Stimulated activated CD4-positive, alpha-beta T cell treated with anti-CD3 and anti-CD28 coated beads, Interleukin-1b, Interleukin-23, amount 100 ng/mL, for 48 hours (primary cell): Measurements from ENCODE around the gene NEB.

ENCODE experiments used
- DNase-seq: peaks from one replicate; pipeline ENCODE4 v3.0.0-alpha.2; 2020

Gene NEB, protein sequence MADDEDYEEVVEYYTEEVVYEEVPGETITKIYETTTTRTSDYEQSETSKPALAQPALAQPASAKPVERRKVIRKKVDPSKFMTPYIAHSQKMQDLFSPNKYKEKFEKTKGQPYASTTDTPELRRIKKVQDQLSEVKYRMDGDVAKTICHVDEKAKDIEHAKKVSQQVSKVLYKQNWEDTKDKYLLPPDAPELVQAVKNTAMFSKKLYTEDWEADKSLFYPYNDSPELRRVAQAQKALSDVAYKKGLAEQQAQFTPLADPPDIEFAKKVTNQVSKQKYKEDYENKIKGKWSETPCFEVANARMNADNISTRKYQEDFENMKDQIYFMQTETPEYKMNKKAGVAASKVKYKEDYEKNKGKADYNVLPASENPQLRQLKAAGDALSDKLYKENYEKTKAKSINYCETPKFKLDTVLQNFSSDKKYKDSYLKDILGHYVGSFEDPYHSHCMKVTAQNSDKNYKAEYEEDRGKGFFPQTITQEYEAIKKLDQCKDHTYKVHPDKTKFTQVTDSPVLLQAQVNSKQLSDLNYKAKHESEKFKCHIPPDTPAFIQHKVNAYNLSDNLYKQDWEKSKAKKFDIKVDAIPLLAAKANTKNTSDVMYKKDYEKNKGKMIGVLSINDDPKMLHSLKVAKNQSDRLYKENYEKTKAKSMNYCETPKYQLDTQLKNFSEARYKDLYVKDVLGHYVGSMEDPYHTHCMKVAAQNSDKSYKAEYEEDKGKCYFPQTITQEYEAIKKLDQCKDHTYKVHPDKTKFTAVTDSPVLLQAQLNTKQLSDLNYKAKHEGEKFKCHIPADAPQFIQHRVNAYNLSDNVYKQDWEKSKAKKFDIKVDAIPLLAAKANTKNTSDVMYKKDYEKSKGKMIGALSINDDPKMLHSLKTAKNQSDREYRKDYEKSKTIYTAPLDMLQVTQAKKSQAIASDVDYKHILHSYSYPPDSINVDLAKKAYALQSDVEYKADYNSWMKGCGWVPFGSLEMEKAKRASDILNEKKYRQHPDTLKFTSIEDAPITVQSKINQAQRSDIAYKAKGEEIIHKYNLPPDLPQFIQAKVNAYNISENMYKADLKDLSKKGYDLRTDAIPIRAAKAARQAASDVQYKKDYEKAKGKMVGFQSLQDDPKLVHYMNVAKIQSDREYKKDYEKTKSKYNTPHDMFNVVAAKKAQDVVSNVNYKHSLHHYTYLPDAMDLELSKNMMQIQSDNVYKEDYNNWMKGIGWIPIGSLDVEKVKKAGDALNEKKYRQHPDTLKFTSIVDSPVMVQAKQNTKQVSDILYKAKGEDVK (N-terminal part only)

DNA sequence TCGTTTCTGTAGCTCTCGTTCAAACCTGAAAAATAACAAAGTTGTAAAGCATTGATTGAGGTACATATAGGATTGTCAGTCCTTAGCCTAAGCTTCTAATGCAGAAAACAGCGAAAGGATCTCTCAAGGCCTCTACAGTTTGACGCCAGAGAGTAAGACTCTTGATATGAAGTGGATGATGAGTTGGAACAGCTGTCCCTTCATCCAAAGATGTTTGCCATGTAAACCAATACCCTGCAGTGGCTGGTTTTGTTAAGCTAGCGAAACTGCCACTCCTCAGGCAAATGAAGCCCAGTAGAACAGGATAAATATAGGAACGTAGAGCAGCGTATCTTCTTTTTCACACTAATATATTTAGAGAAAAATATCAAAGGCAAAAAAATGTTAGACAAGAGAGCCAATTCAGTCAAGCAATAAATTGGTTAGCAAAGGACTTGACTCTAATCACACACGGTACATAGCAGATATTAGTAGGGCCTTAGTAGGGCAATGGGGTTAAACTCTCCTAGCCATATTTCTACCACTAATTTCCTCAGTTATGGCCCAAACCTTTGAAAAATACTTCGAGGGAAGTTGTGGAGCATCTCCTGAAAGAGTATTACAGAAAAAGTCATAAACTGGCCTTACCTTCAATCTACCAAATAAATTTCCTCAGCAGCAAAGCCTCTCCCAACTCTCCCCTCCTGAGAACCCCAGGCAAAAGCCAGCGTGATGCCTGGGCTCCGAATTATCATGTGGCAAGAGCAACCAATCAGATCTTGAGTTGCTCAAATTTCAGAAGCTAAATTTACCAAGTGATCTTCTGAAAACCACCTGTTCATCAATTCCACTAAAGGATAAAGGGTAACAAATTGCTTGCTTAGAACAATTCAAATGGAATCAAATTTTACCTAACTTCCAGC, at the start of gene NEB:
TSS of gene NEB (minus strand) at position 706 of the 902 bp plus-strand sequence. CDS start 1,320 bp downstream, outside the sequence.
- DNase-seq: no peak

DNA sequence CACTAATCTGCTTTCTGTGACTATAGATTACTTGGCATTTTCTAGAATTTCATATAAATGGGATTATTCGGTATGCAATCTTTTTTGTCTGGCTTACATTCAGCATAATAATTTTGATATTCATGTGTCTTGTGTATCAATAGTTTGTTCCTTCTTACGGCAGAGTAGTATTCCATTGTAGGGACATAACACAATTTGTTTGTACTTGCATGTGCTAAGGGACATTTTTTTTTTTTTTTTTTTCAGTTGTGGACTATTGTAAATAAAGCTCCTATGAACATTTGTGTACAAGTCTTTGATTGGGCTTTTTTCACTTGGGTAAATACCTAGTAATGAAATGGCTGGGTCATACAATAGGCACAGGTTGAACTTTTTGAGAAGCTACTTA, 48.9 kb upstream of the NEB start:
- DNase-seq: no peak

DNA sequence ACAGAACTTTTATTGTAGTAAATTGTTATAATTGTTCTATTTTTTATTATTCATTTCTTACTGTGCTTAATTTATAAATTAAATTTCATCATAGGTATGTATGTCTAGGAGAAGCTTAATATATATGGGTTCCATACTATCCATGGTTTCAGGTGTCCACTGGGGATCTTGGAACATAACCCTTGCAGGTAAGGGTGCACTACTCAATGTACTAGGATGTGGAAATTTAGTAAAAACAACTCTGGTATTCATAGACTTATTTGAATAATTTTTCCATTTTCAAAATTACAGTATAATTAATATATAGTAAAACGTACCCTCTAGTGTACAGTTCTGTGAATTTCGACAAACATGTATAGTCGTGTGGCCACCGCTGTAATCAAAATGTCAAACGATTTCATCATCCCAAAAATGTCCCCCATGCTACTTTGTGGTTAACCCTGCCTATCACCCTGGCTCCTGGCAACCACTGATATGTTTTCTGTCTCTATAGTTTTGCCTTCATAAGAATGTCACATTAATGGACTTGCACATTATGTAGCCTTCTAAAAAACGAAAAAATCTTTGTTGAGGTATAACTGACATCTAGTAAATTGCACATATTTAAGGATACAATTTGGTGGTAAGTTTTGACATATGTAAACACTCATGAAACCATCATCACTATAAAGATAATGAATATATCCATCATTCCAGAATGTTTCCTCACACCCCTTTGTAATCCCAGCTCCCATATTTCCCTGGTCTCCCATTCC, 48.3 kb upstream of the NEB start:
- DNase-seq: no peak

DNA sequence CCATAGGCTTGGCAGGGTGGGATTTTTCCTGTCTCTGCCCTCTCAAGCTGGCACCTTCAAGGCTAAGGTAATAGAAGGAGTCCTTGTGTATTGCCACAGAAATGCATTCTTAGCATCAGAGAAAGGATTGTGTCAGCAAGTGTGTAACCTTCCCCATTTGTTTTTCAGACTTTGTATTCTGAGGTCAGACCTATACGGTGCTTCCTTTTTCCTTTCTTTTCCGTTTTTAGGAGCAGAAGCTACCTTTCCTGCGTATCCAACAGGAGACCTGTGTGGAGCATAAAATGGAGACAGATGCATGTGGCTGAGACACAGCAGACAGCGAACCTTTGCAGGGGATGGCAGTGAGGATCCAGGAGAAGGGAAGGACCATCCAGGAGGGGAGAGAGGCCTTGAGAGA, 47.4 kb upstream of the NEB start:
- no peak for DNase-seq

DNA sequence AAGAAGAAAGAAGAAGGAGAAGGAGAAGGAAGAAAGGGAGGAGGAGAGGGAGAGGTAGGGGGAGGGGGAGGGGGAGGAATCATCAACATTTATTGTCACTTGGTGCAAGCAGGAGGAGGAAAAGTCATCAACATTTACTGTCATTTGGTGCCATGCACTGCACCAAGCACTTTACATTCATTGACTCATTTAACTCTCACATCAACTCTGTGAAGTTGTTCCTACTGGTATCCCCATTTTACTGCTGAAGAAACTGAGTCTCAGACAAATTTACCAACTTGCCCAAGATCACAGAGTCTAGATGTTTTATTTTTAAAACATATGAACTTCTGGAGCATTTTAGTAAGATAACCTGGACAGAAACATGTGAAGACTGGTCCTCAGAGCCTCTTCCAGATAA, 46.7 kb upstream of the NEB start:
- no peak for DNase-seq

DNA sequence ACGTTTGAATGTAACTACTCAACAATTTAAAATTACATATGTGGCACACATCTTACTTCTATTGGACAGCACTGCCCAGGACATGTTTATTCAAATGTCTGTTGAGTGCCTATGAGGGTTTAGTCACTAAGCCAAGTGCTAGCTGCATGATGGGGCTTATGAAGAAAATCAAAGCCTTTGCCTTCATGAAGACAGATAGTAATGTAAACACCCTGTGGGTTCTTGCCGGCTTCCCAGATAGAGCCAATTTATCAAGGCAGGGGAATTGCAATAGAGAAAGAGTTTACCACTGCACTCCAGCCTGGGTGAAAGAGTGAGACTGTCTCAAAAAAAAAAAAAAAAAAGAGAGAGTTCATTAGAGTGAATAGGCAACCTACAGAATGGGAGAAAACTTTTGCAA, 43.7 kb upstream of the NEB start:
- DNase-seq: no peak

DNA sequence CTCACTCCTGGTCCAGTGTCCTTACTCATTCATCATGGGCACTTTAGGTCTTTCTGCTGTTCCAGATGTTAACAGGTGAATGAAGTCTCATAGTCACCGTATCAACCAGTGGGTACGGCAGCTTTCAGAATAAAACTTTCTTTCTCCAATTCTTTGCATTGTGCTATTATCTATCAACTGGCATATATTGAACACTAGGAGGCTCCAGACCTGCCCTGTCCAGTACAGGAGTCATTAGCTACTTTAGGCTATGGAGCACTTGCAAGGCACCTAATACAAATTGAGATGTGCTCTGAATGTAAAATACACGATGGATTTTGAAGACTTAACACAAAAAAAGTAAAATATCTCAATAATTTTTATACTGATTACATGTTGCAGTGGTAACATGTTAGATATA, 43.2 kb upstream of the NEB start:
- no peak for DNase-seq

DNA sequence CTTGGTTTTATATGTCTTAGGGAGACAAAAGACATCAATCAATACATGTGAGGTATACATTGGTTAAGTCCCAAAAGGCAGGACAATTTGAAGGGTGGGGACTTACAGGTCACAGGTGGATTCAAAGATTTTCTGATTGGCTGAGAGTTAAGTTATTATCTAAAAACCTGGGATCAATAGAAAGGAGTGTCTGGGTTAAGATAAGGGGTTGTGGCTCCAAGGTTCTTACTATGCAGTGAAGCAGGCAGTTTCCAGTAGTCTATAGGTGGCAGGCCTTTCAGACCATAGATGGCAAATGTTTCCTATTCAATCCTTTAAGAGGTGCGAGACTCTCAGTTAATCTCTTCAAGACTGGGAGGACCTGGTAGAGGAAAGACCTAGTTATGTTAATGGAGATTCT, 42.1 kb upstream of the NEB start:
- no peak for DNase-seq

DNA sequence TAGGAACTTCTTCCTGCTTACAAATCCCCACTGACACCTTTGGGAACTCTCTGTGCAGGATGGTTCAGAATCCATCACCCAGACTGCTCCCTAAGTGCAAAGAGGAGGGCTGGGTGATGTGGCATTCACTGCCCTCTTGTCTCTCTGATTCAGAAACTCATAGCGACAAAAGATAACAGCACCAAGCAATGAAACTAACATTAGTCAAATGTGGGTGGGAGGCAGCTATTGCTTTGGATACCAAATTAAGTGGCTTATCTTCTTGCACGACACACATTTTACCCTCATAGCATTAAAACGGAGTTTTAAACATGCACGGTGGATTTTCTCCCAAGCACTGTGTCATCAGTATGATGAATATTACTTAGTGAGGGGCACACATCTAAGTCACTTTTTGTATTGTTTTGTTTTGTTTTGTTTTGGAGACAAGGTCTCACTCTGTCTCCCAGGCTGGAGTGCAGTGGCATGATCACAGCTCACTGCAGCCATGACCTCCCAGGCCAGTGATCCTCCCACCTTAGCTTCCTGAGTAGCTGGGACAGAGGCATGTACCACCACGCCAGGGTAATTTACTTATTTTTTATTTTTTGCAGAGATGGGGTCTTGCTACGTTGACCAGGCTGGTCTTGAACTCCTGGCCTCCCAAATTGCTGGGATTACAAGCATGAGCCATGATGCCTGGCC, 40.9 kb upstream of the NEB start:
- DNase-seq: no peak

DNA sequence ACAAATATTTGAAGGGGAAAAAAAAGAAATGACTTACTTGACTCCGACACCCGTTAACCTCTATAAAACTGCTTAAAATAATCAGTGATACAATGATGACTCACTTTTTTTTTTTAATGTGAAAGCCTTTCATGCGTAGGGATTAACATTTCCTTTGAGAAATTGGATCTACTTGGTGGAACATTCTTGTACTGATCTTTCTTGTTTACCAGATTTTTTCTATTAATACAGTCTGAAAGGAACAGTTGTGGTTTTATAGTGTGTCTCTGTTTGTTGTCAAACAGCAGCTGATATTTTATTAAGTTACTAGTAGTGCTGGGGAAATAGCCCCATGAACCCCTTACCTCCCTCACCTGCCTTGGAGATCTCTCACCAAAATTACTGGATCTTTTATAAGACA, 40.2 kb upstream of the NEB start:
- DNase-seq: no peak

DNA sequence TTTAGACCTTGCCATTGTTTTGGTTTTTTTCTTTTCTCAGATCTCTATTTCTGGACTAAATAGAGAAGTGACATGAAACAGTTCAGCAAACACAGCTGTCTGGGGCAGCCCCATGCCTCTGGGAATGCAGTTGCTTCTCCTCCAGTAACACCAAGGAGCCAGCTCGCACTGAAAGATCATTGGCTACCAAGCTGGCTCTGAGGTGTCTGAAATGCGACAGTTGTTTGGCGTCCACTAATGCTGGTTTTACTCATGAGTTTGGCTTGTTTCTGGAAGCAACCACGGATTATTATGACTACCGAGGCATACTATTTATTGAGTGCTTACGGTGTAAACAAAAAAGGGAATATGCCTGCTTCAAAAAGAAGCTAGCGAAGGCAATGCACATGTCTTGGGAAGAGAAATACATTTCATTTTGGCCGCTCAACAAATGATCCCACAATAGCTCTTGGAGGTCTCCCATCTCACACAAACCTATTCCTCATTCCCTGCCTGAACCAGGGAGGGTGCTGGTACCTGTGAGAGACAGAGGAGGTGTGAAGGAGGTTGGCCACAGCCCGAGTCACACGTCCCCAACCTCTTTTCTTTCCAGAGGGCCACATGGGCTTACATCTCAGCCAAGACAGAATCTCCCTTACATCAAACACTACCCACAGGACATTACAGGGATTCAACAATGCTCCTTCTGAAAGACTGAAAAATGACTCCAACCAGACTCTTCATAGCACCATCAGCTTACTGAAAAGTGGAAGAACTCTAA, 37.5 kb upstream of the NEB start:
- DNase-seq: no peak

DNA sequence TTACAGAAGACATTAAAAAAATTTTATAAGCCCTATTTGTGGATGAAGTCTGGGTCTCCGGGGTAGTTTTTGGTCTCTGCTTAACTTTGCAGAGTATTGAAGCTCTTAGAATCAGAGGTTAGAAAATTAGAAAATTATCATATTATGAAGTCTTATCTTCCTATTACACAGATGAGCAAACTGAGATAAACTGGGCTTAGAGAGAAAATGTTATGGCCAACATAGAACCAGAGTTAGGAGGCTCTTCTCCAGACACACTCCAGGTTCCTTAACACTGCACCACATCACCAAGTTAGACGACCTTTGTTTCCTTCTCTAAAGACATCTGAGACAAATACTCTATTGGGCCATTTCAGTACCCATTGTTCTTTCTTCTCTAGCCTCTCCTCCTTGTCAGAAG, 36.7 kb upstream of the NEB start:
- DNase-seq: no peak

DNA sequence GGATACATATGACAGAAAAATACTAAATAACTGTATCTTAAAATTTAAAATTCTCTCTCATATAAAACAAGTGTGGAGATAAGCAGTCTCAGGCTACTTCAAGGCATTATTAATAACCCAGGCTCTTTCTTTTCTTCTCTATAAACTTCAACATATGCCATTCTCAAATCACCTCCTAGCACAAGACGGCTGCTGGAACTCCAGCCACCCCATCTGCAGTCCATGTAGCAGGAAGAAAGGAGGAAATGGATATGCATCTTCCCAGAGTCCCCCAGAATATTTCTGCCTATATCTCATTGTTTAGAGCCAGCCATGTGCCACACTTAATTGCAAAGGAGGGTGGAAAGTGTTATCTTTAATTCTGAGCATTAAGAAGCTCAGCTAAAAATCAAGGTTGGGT, 35.3 kb upstream of the NEB start:
- no peak for DNase-seq

DNA sequence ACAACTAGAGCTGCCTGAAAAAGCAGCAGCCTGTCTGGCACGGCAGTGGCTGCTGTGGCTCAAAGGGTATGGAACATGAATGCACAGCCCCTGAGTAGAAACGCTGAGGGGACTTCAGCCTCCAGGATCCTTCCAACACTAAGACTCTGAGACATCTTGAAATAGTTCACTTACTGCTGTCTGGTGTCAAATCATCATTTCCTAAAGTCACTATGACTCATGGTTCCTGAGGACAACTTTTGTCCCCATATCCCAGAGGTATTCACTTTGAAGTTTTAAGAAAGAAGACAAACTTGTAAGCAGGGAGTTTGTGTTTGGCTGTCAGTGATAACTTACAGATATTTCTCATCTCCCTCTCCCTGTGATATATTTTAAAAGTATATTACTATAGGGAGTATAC, 33.3 kb upstream of the NEB start:
- no peak for DNase-seq

DNA sequence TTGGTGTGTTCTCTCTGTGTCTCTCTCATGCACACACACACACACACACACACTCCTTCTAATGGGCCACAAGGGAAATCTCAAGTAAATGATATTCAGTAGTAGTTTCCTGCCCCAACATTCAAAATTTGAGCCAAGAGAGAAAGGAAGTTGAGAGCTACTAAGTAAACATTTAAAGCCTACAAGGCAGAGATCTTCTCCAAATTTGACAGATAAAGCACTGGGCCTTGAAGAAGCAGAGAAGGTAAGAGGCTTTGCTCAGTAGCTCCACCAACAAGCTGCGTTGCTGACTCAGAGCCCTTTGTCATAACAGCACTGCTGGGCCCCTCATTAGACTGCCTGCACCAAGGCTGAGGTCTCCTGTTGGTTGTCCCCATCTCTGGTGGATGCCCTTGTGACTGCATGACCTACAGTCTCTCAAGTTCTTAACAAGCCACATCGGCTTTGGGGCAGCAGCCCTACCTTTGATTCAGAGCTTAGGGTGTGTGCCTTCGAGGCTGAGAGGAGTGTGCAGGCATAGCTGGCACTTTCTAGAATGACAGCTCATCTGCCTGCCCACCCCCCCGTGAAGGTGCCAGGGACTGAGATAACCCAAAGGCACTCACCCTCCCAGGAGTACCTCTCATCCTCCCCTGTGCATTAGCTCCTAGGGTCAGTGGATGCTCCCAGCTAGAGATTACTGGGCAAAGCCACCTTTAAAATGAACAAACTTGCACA, 32.3 kb upstream of the NEB start:
- DNase-seq: peak; percentile 70

DNA sequence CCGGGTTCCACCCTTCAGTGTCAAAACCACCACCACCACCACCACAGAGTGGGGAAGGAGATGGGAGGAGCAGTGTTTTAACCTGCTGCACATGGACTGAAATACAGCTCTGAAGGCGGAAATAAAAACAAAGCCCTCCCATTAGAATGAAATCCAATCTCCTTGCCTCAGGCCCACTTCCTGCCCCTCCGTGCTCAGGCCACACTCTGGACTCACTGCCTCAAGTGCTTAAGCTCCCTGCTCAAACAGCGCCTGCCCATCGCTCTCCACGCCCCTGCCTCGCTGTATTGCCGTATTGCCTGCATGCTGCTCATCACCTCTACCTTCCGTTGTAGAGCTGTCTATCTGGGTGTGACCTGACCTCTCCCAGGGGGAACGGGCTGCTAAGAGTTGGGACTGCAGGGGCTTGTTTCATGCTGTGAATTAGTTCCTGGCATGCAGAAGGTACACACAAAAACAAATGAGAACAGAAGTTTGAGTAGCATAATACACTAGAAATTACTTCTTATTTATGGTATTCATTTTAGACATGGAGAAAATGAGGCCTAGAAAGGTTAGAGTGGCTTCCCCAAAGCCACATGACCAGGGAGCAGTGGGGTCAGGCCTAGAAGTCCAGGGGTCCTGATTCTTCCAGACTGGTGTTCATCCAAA, 31.6 kb upstream of the NEB start:
- DNase-seq: no peak

DNA sequence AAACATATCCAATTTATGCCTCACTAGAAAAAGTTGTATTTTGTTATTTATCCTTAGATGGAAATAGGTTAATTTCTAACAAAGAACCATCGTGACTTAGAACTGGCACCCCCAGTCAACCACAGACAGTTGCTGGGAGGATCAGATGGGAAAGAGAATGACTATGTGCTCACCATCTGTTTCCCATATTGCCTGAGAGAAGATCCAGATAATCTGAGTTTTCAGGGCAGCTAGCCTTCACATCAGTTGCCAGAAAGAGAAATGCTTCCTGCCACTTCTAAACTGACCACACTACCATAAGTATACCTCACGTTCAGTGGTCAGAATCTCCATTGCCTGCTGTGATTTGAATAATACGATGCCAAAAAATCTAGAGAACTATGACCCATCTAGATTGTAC, 28.4 kb upstream of the NEB start:
- no peak for DNase-seq

DNA sequence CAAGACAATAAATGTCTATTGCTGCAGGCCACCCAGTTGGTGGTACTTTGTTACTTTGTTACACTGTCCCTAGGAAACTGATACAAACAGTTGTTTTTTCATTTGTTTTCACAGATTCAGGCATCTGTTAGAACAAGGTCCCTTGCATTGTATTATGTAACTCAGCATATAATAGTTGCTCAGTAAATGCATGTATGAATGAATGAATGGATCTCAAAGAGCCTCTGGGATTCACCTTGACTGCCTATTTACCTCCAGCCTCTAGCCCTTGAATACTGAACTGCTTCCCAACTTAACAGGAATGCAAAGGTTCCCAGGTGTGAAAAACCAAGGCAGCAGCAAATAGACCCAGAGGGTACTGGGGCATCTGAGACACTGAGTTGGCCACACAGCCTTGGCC, 27.4 kb upstream of the NEB start:
- DNase-seq: no peak

DNA sequence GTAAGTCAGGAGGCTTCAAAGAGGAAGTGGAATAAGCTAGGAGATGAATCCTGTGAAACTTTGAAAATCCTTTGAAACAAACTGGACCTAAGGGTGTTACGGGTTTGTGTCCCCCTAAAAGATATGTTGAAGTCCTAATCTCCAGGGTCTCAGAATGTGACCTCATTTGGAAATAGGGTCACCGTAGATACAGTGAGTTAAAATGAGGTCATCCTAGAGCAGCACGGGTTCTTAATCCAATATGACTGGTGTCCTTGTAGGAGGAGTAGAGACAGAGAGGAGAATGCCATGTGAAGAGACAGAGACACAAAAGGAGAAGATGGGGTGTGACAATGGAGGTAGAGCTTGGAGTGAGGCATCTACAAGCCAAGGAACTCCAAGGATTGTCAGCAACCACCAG, 26.9 kb upstream of the NEB start:
- no peak for DNase-seq
